GM19351 (cell line): Measurements from ENCODE around the gene KCNJ1.

ENCODE experiments used
- ATAC-seq: cut with Tn5 transposase; IDR thresholded peaks from one replicate; pipeline ENCODE4 v1.9.1; 2021; ENCODE audit warnings: mild to moderate bottlenecking, moderate library complexity; ENCODE audit not compliant: unreplicated experiment

Gene KCNJ1

GRCh38 chr11:128796270-128796669, 70.8 kb downstream of the KCNJ1 start:
- peak; percentile 99 for ATAC-seq

GRCh38 chr11:128790196-128790595, 76.9 kb downstream of the KCNJ1 start:
- no peak for ATAC-seq

- no peak for ATAC-seq
These were observed 77.5 kb downstream of the KCNJ1 start for GRCh38 chr11:128789497-128790150.
